ENCODE measurements around the gene PRKAR2A. TPM values are rescaled to one million over a fixed set of nuclear protein-coding genes. Genes with fewer than 3 reads are reported as not detected.
"Not testable (repeated sequence)": the region's sequence is repeated elsewhere in the genome, so short reads cannot be mapped to it uniquely, and the experiment has no call there.

PRKAR2A gene
- polyA plus RNA-seq, 2 of the 4 experiments (the other 2 are of a cell fraction), result 15.3 to 17.2 TPM

- TF ChIP-seq MAFK (IDR thresholded peaks at IDR 0.05; ENCODE audit: partially characterized antibody), result no peak
Measured at GRCh38 chr3:48782046-48782445, 65.6 kb downstream of the PRKAR2A start (continued).

GRCh38 chr3:48778565-48778964 is 69.1 kb downstream of the PRKAR2A start:
- 91% methylated on average over 7 of the region's 8 CpGs for WGBS (ENCODE audit: missing lambda C conversion rate)
- H3K27ac ChIP-seq; H3K4me3 ChIP-seq; H3K9me3 ChIP-seq; H3K4me1 ChIP-seq; ATAC-seq; FAIRE-seq; H3K4me2 ChIP-seq; DNase-seq (ENCODE audit: low read depth in 1 of 2, low spot score in 1 of 2); POLR2A ChIA-PET: not testable (repeated sequence)
- CTCF ChIA-PET, result interaction anchor here (1.0 kb wide), 1 partner anchor 39 kb away, joined by 3 read pairs; no protein-coding TSS in a partner anchor

- TF ChIP-seq PBX3 (IDR thresholded peaks at IDR 0.05) (no peak), EHF (CRISPR knock-in tag; IDR thresholded peaks at IDR 0.05) (no peak), HES2 (IDR thresholded peaks at IDR 0.05) (no peak), REST (IDR thresholded peaks at IDR 0.05) (no peak), MAX (IDR thresholded peaks at IDR 0.05) (no peak), HOXB5 (CRISPR knock-in tag; IDR thresholded peaks at IDR 0.05) (no peak), CTCF (IDR thresholded peaks at IDR 0.05) (no peak), BCL3 (IDR thresholded peaks at IDR 0.05) (no peak), SMC3 (IDR thresholded peaks at IDR 0.05) (no peak), MAFK (IDR thresholded peaks at IDR 0.05; ENCODE audit: partially characterized antibody) (no peak), ZNF302 (CRISPR knock-in tag; IDR thresholded peaks at IDR 0.05) (no peak), ATOH8 (CRISPR knock-in tag; IDR thresholded peaks at IDR 0.05; ENCODE audit: low read depth) (no peak), ELK1 (IDR thresholded peaks at IDR 0.05; ENCODE audit: low read depth, low read length) (no peak), RARB (CRISPR knock-in tag; IDR thresholded peaks at IDR 0.05) (no peak)
- WGBS (ENCODE audit: missing lambda C conversion rate), result 95% methylated on average over 4 of the region's 4 CpGs
- H3K4me3 ChIP-seq, result no peak overlapping the region
- no peak for ATAC-seq
- POLR2A ChIA-PET, result no interaction called here
- no peak for DNase-seq (ENCODE audit: low read depth in 1 of 2, low spot score in 1 of 2)
- no peak for FAIRE-seq
- no peaks in the 10 kb centered on the region for H3K4me1 ChIP-seq
- H3K9me3 ChIP-seq, result no peaks in the 10 kb centered on the region
- H3K4me2 ChIP-seq, result no peak overlapping the region
- CTCF ChIA-PET, result no interaction called here
- H3K27ac ChIP-seq, result no peak overlapping the region
Measured at GRCh38 chr3:48776854-48777253, 70.8 kb downstream of the PRKAR2A start.
